Fibroblast of the conjunctiva (primary cell): ENCODE measurements around the gene PDE5A.

Source experiments
- DNase-seq: peaks from one replicate; pipeline ENCODE4 v3.0.0-alpha.2; 2010; ENCODE audit warnings: low read depth

The PDE5A gene

DNA sequence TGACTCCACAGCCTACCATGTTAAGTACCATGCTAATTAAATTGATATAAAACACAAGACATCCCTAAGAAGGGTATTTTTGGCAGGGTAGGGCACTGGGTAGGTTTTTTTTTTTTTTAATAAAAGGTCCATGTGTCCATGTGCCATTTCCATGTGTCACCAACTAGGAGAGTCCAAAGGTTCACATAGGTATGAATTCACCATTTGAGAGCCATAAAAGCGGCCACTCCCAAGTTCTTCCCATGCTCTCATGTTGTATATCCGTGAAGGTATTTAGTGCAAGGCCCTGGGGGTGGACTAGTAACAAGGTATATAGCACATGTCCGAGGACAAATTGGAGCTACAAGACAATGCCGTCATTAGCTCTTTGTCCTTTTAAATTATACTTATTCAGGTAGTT, 107.3 kb downstream of the PDE5A start:
- DNase-seq, result no peak

DNA sequence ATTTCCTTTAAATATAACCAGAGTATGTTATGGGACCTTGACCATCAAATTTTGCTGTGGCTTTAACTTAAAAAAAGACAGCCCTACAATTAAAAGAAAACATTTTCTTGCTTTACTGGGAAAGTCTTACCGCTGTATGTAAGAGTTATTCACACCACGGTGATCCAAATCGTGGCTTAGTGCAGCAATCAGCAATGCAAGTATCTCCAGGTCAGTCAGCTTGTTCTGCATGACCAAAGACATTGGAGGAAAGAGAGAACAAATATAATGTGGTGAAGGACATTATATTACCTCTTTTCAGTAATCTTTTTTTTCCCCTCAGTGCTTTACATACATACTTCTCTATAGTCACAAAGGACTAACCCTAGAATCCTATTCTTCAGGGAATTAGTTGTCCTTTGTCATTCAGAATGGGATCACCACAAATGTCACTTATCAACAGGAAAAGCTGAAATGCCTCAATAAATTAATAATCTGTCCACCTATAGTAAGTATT, 109.6 kb downstream of the PDE5A start:
- no peak for DNase-seq

DNA sequence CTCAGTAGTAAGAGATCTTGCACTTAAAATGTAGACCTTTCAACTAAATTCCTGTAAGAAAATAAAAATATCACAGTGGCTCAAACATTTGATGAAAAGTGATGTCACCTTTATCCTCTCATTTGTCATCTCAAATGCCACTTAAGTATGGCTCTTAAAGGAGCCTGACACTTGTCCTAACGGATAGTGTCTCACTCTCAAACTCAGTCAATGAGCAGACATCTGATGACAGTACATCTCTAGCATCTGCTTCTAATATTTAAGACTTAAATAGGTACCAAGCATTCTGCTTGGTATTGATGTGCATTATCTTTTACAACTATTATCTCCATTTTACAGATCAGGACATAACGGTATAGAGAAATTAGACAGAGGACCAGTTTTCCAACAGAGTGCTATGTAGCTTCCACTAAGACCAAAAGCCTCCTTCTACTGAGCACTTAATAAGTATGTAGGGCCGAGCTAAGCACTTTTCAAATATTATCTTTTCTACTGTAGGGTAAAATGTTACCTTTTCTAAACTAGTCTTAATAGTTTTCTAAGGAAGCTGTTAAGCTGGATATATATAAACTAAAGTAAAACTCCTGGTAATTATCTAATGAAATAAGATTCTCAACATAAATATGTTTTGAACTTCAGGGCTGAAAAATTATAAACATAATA, 110.2 kb downstream of the PDE5A start:
- no peak for DNase-seq

DNA sequence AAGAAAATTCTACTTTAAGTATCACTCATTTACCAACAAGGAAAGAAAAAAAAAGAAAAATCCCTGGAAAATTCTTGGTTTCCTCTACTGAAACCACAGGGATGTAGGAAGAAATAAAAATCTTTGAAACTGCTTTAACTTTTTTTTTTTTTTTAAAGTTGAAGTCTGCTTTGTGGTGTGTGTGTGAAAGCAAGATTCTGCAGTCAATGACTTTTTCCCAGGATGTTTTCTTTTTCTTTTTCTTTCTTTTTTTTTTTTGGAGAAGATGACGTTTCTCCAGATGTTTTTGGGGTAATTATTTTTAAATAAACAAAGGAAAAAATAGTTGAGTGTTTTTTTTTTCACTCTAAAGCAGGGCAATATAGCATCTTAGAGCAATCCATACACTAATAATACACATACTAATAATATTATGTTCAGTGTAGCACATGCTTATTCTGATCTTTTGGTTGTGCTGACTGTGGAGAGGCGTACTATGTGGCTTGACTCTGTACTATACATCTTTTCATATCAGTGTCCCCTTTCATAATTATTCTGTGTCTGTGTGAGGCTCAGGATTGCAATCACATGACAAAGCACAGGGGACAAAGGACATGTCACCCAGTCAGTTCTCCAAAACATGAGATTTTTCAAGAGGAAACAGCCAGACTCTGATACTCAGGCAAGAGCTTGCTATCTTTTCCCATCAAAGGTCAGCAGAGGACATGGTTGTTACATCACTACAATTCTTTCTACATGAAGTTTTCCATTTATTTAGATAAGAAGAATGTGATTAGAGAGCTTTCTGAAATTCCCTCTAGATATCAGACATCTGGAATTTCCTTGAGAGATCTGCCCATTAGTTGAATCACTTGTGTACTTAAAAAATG, 111.0 kb downstream of the PDE5A start:
- DNase-seq, result no peak

DNA sequence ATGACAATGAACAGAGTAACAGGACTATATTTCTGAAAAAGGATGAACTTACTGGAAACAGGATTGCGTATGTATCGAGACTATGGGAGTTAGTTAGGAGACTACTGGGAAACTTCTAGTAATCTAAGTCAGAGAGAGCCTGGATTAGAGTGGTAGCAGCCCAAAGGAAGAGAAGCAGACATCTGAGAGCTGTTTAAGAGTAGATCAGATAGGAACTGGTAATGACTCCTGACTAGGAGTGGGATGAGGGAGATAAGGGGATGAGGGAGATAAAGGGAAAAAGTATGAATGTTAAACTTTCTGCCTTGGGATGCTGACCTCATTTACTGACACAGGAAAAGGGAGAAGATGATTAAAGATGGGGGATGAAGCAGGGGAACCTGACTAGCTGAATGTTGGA, 116.2 kb downstream of the PDE5A start:
- DNase-seq, result no peak

- DNase-seq, result no peak
These were observed 118.0 kb downstream of the PDE5A start for GRCh38 chr4:119510395-119511149.

DNA sequence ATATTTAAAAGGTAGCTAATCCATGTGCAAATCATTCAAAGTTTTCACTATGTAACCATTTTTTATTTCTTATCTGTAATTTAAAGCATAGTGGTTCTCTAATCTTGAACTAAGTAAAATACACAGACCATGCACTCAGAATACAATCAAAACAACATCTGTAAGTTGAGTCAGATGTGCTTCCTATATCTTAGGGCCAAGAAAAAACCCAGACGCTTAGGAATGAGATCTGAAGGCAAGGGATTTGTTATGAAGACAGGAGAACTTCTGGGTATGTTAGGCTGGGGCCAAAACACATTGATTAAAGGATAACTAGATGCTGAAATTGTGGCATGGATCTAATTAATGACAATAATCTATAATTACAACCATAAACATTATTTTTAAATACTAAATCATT, 120.3 kb downstream of the PDE5A start:
- DNase-seq, result no peak

DNA sequence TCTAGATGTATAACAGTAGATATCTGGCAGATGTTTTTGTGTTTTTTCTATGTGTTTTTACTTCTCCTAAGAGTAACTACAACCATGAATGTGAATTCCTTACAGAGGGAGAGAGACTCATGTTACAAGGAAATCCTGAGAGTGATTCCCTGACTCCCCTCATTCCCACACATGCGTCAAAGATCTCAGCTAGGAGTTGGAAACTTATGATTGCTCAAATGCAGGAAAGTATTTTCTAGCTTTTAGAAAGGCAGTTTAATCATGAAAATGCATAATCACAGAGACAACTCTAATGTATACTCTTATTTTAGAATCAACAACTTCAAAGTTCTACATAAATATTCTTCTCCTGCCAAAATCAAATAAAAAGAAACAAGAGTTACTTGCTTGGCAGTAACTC, 121.8 kb downstream of the PDE5A start:
- no peak for DNase-seq

DNA sequence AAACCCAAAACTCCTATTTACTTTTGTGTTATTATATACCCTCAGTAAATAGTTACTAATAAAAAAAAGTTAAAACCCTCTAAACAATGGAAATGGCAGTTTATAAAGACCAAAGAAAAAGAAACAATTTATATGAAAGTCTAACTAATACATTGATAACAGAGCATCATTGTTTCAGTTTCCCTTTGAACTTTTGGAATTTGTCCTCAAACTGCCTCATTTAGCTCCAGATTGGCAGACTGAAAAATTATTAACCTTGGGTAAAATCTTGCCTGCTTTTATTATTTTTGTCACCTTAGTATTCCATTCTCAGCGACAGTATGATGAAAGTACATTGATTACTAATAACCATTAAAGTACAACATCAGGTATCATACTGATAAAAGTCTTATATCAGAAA, 124.0 kb downstream of the PDE5A start:
- DNase-seq, result no peak

GRCh38 chr4:119501740-119502139, 126.9 kb downstream of the PDE5A start:
- DNase-seq, result no peak

- no peak for DNase-seq
These were observed 130.1 kb downstream of the PDE5A start for GRCh38 chr4:119498527-119498926.

DNA sequence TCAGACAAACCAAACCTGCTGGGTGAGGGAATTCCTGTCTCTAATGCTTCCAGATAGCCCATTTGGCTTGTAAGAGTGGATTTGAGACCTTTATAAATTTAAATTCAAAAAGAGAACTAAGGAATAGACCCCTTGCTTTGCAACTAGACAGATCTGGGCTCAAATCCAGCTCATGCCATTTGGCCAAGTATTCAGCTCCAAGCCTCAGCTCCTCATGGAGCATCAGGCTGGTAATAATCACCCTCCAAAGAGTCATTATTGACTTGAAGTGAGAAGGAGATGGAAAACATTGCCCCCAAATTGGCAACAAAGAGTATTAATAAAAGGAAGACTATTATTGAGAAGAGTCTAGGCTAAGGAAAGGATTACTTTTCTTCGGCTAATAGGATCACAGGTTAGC, 134.7 kb downstream of the PDE5A start:
- no peak for DNase-seq

DNA sequence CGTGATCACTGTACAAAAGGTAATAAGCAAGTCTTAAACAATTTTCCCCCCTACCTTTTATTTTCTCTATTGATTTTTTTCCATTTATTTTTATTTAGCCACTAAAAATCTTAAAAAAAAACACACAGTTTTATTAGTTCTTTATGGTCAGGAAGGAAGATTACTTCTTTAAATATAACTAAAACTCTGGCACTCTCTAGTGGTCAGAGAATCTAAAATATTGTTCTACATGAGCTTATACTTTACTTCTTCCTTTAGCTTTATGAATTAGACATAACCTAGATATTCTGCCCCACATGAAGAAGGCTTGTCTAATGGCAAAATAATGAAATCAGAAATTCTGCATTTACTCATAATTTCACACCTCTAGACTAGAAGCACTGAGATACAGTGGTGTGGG, 135.2 kb downstream of the PDE5A start:
- no peak for DNase-seq

GRCh38 chr4:119490335-119490734, 138.3 kb downstream of the PDE5A start:
- no peak for DNase-seq

- no peak for DNase-seq
These were observed 139.3 kb downstream of the PDE5A start for GRCh38 chr4:119489305-119489704.

DNA sequence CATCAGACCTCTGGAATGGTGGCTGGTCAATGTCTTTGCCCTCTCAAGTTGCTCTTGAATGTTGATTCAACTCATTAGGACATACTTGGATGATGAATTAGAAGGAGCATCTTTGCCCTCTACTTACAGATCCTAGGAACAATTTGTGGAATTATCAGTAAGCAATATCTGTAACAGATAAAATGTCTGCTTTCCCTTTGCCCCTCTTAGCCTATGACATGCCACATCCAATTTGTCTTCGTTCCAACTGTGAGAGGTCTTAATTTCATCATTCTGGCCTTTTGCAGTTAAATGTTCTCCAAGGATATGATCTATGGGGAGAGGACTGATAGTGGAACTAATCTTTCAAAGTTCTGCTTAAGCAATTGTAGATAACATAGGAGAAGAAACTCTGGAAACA, 148.3 kb downstream of the PDE5A start:
- DNase-seq, result no peak

DNA sequence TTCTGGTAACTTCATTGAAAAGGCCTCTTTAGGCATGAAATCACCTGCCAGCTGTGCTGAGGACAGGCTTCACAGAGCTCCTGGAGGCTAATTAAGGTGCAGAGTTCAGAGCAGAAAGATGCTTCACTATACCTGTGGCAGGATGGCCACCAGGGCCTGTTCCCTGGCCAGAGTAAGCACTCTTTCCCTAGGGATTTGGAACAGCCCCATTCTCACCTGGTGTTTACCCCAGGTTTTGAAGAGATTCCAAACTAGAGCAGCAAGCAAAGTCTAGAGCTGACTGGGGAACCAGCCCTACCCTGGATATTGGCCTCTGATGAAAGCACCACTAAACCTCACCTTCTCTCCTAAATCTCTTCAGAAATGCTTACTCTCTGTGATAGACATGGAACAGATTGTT, 148.8 kb downstream of the PDE5A start:
- DNase-seq, result no peak

- no peak for DNase-seq
These were observed 149.3 kb downstream of the PDE5A start for GRCh38 chr4:119479180-119479808.

- DNase-seq, result no peak
These were observed 150.0 kb downstream of the PDE5A start for GRCh38 chr4:119478446-119479179.

DNA sequence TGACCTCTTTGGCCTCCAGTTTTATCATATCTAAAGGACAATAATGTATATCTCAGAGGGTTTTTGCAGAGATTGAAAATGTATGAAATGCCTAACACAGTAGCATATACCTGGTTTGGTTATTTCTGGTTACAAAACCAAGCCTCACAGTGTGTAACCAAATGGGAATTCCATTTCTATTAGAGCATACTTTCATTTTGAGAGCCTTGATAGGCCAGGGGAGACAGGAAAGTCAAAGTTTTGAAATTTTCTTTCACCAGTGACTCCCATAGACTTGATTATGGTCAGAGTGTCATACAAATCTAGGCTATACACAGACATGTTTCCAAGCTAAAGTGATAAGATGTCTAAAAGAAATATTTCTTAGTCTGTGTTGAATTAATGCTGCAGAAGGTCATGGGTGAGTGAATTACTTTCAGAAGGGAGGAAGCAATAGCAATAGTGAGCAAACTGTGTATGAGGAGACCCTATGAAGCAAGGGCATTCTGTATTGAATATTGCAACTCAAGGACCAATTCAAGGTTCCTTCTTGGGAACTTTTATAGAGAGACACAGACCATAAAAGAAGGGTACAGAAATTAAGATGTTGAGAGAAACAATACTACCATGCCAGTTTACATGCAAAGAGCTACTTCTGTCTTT, 151.1 kb downstream of the PDE5A start:
- DNase-seq, result no peak

DNA sequence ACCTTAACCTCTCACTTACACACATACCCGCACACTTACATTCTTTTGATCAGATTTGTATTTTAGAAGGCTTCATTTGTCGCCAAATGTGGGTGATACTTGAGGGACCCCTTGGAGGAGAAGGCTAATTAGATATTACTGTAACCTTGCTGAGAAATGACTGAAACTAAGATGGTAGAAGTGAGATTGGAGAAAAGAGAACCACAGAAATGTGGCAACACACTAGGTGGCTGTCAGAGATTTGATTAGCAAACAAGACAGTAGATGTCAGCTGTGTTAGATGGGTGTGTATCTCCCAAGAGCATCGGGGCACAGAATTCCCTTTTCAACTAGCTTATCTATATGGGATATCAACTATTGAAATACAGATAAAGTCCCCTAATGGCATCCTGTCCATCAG, 157.3 kb downstream of the PDE5A start:
- DNase-seq, result no peak
